Measurements from ENCODE around the gene WIZ. TPM values are rescaled to one million over a fixed set of nuclear protein-coding genes. Genes with fewer than 3 reads are reported as not detected.

WIZ gene
- total and polyA plus RNA-seq, 9 of the 15 experiments (the other 6 are each of a cell fraction or from before 2014, with no cell fraction given): 0.06 to 37.5 (median 4.8) TPM

DNA sequence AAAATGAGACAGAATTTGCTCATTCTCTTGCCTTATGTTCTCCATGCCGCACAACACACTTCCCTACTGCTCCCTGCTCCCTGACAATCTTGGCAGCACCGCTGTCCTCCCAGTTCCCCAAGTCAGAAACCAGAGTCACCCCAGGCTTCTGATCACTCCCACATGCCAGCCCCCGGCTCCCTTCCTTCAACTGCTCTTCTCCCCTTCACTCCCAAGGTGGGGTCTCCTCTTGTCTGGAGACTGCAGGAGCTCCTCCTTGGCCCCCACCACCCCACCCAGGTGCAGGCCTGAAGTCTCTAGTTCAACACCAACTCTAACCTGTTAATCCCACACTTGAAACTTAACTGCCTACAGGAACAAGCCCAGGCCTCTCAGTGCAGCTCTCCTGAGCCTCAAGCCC, 53.3 kb downstream of the WIZ start:
- peaks cover 87% of the 10 kb centered on the region for H3K36me3 ChIP-seq (ENCODE audit: control insufficient read depth, insufficient read depth, low read length)
- 100% methylated on average over 2 of the region's 3 CpGs for WGBS (ENCODE audit: insufficient coverage, low coverage, missing lambda C conversion rate)
- no peak for DNase-seq (ENCODE audit: extremely low read depth in 1 of 4, low spot score in 3 of 4)
- in situ Hi-C loops (cut with MboI) (no loop called here), intact Hi-C loops (cut with micrococcal nuclease) (no loop called here)
- POLR2A ChIA-PET: interaction anchor here (1.2 kb wide), 1 partner anchor 16 kb away, joined by 3 read pairs; no protein-coding TSS in a partner anchor
- no peak overlapping the region for H2AFZ ChIP-seq (ENCODE audit: low read depth, low read length)
- no peak overlapping the region for H3K4me2 ChIP-seq (ENCODE audit: insufficient read depth, low read length)
- H3K27me3 ChIP-seq (ENCODE audit: control insufficient read depth in 2 of 2, insufficient read depth in 2 of 2, low read length in 2 of 2): no peaks in the 10 kb centered on the region
- CTCF ChIA-PET (ENCODE audit: low intra/inter-chr PET ratio): no interaction called here
- H3K4me1 ChIP-seq (replicated peaks in 1 of 2; ENCODE audit: control insufficient read depth in 2 of 2, insufficient read depth in 2 of 2, low read length in 2 of 2): peaks cover 0 to 9% of the 10 kb centered on the region in 2 experiments; a peak in 1 of 5 replicates
- FAIRE-seq: no peak
- peaks cover 14% of the 10 kb centered on the region; the same call in 2 of the 3 replicates for H3K79me2 ChIP-seq (ENCODE audit: control insufficient read depth, insufficient read depth, low read length)
- H3K9me3 ChIP-seq (replicated peaks; ENCODE audit: control insufficient read depth, insufficient read depth, low read depth, low read length): no peaks in the 10 kb centered on the region
- TF ChIP-seq NR4A1 (CRISPR knock-in tag; IDR thresholded peaks at IDR 0.05) (no peak), NR4A1 (tag; IDR thresholded peaks at IDR 0.05) (no peak), NCOR1 (IDR thresholded peaks at IDR 0.05) (no peak), PYGO2 (tag; IDR thresholded peaks at IDR 0.05) (no peak), NFE2L1 (tag; IDR thresholded peaks at IDR 0.05; ENCODE audit: borderline replicate concordance, low read depth) (no peak), IFI16 (CRISPR knock-in tag; IDR thresholded peaks at IDR 0.05) (no peak), ZNF133 (CRISPR knock-in tag; IDR thresholded peaks at IDR 0.05) (no peak), CC2D1A (IDR thresholded peaks at IDR 0.05) (no peak), SIRT6 (IDR thresholded peaks at IDR 0.05; ENCODE audit: low read depth, low read length) (no peak), ZBTB12 (CRISPR knock-in tag; IDR thresholded peaks at IDR 0.05) (no peak), LCOR (CRISPR knock-in tag; IDR thresholded peaks at IDR 0.05) (no peak), U2AF2 (optimal IDR thresholded peaks at IDR 0.05; ENCODE audit: low read depth, low read length) (no peak), TAF15 (IDR thresholded peaks at IDR 0.05; ENCODE audit: low read depth, low read length) (no peak), HDGF (IDR thresholded peaks at IDR 0.05) (no peak), MTA3 (IDR thresholded peaks at IDR 0.05; ENCODE audit: borderline replicate concordance) (no peak)
- TF ChIP-seq, protein P1, sequence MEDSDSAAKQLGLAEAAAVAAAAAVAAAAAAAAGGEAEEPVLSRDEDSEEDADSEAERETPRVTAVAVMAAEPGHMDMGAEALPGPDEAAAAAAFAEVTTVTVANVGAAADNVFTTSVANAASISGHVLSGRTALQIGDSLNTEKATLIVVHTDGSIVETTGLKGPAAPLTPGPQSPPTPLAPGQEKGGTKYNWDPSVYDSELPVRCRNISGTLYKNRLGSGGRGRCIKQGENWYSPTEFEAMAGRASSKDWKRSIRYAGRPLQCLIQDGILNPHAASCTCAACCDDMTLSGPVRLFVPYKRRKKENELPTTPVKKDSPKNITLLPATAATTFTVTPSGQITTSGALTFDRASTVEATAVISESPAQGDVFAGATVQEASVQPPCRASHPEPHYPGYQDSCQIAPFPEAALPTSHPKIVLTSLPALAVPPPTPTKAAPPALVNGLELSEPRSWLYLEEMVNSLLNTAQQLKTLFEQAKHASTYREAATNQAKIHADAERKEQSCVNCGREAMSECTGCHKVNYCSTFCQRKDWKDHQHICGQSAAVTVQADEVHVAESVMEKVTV (CRISPR knock-in tag; IDR thresholded peaks at IDR 0.05): no peak
- TF ChIP-seq, protein P2, sequence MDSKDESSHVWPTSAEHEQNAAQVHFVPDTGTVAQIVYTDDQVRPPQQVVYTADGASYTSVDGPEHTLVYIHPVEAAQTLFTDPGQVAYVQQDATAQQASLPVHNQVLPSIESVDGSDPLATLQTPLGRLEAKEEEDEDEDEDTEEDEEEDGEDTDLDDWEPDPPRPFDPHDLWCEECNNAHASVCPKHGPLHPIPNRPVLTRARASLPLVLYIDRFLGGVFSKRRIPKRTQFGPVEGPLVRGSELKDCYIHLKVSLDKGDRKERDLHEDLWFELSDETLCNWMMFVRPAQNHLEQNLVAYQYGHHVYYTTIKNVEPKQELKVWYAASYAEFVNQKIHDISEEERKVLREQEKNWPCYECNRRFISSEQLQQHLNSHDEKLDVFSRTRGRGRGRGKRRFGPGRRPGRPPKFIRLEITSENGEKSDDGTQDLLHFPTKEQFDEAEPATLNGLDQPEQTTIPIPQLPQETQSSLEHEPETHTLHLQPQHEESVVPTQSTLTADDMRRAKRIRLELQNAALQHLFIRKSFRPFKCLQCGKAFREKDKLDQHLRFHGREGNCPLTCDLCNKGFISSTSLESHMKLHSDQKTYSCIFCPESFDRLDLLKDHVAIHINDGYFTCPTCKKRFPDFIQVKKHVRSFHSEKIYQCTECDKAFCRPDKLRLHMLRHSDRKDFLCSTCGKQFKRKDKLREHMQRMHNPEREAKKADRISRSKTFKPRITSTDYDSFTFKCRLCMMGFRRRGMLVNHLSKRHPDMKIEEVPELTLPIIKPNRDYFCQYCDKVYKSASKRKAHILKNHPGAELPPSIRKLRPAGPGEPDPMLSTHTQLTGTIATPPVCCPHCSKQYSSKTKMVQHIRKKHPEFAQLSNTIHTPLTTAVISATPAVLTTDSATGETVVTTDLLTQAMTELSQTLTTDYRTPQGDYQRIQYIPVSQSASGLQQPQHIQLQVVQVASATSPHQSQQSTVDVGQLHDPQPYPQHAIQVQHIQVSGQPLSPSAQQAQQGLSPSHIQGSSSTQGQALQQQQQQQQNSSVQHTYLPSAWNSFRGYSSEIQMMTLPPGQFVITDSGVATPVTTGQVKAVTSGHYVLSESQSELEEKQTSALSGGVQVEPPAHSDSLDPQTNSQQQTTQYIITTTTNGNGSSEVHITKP (IDR thresholded peaks at IDR 0.05; ENCODE audit: partially characterized antibody): no peak
- H3K4me3 ChIP-seq: no peak overlapping the region
- H3K9ac ChIP-seq (ENCODE audit: insufficient read depth in 1 of 2, low read depth in 2 of 2, low read length in 2 of 2): no peak overlapping the region
- BruUV-seq (replicated peaks): no TSS peak
- no peaks in the 10 kb centered on the region for H3K9me1 ChIP-seq (ENCODE audit: control insufficient read depth, insufficient read depth, low read length)
- no peak for ATAC-seq
- H3K27ac ChIP-seq (ENCODE audit: extremely low read depth, low read depth, low read length): no peak overlapping the region
- H4K20me1 ChIP-seq (replicated peaks; ENCODE audit: control insufficient read depth, insufficient read depth, low read length): no peaks in the 10 kb centered on the region; the same call in 1 of the 2 replicates

All from K562 (cell line).